Measurements from ENCODE around the gene EHD2. TPM values are rescaled to one million over a fixed set of nuclear protein-coding genes. Genes with fewer than 3 reads are reported as not detected.
"Not testable (repeated sequence)": the region's sequence is repeated elsewhere in the genome, so short reads cannot be mapped to it uniquely, and the experiment has no call there.

The EHD2 gene
- total RNA-seq, 1 experiment from 2014 or later = 0.11 TPM

GRCh38 chr19:47742634-47743033 is 29.4 kb downstream of the EHD2 start:
- BruUV-seq (replicated peaks) = TSS peak; percentile 81
- ATAC-seq (no peak), DNase-seq (no peak)
- H3K27me3 ChIP-seq (ENCODE audit: low read length) = no peaks in the 10 kb centered on the region
- intact Hi-C loops (cut with micrococcal nuclease) = loop anchor here (2.0 kb wide), 3 partner anchors 14 to 144 kb away; no protein-coding TSS in a partner anchor
- H3K9me2 ChIP-seq (replicated peaks; ENCODE audit: low read length) = no peaks in the 10 kb centered on the region
- H3K4me3 ChIP-seq (ENCODE audit: low read length) = peak overlapping the region; percentile 39; the same call in 1 of the 2 replicates
- H3K36me3 ChIP-seq (ENCODE audit: low read depth, low read length) = no peaks in the 10 kb centered on the region
- no peak for TF ChIP-seq EZH2phosphoT487 (IDR thresholded peaks at IDR 0.05; ENCODE audit: borderline replicate concordance, low read length)
- no peak for TF ChIP-seq CTCF (conservative IDR thresholded peaks at IDR 0.05; ENCODE audit: low read depth, low read length)
- no peak for TF ChIP-seq EZH2 (IDR thresholded peaks at IDR 0.05; ENCODE audit: low read length, unreplicated experiment)
- peak overlapping the region; percentile 65 for H2AFZ ChIP-seq (ENCODE audit: low read length)
- peaks cover 23% of the 10 kb centered on the region for H3K4me1 ChIP-seq (ENCODE audit: insufficient read depth, low read length)
- H4K20me1 ChIP-seq (ENCODE audit: low read length) = no peaks in the 10 kb centered on the region; the same call in 1 of the 2 replicates
- peak overlapping the region; percentile 86 for H3K9ac ChIP-seq (ENCODE audit: low read length)
- H3K79me2 ChIP-seq (ENCODE audit: low read length) = peaks cover 19% of the 10 kb centered on the region
- ChIA-PET CTCF (interaction anchor here (0.5 to 0.7 kb wide), 3 partner anchors 19 to 41 kb away, joined by 4 to 8 read pairs (median 7); partner anchors contain the start of gene EHD2), POLR2A (ENCODE audit: unreplicated experiment) (no interaction called here)
- H3K4me2 ChIP-seq (ENCODE audit: low read length) = peak overlapping the region; percentile 80
- H3F3A ChIP-seq (ENCODE audit: low read length, unreplicated experiment) = no peaks in the 10 kb centered on the region
- no peaks in the 10 kb centered on the region for H3K9me3 ChIP-seq (ENCODE audit: low read length)
- H3K27ac ChIP-seq (ENCODE audit: low read length) = peak overlapping the region; percentile 95

GRCh38 chr19:47745010-47745901 is 32.0 kb downstream of the EHD2 start, which contains the start of gene NOP53:
Gene NOP53, plus strand, starts transcription at chr19:47745546. Its CDS starts 14 bp downstream, at chr19:47745560.
- peaks cover 6% of the 10 kb centered on the region; the same call in 1 of the 2 replicates for H3K36me3 ChIP-seq (ENCODE audit: low read depth, low read length)
- peak within 1 kb of the TSS; percentile 74 for H3K4me2 ChIP-seq (ENCODE audit: low read length)
- TF ChIP-seq CTCF (conservative IDR thresholded peaks at IDR 0.05; ENCODE audit: low read depth, low read length) (no peak), EZH2 (IDR thresholded peaks at IDR 0.05; ENCODE audit: low read length, unreplicated experiment) (no peak), EZH2phosphoT487 (IDR thresholded peaks at IDR 0.05; ENCODE audit: borderline replicate concordance, low read length) (no peak)
- H4K20me1 ChIP-seq (ENCODE audit: low read length) = peaks cover 9% of the 10 kb centered on the region; the same call in 1 of the 2 replicates
- peak; percentile 52 for ATAC-seq
- H3K9me3 ChIP-seq (ENCODE audit: low read length) = no peaks in the 10 kb centered on the region
- ChIA-PET CTCF (no interaction called here), POLR2A (ENCODE audit: unreplicated experiment) (no interaction called here)
- H3K27me3 ChIP-seq (ENCODE audit: low read length) = no peaks in the 10 kb centered on the region
- peak within 1 kb of the TSS; percentile 88 for H3K4me3 ChIP-seq (ENCODE audit: low read length)
- H3K4me1 ChIP-seq (ENCODE audit: insufficient read depth, low read length) = peaks cover 23% of the 10 kb centered on the region
- H3K9me2 ChIP-seq (replicated peaks; ENCODE audit: low read length) = no peaks in the 10 kb centered on the region
- intact Hi-C loops (cut with micrococcal nuclease) = no loop called here
- peak; percentile 94 for DNase-seq
- TSS peak; percentile 36 for BruUV-seq (replicated peaks)
- peak within 1 kb of the TSS; percentile 79 for H2AFZ ChIP-seq (ENCODE audit: low read length)
- no peaks in the 10 kb centered on the region for H3F3A ChIP-seq (ENCODE audit: low read length, unreplicated experiment)
- peak within 1 kb of the TSS; percentile 94 for H3K9ac ChIP-seq (ENCODE audit: low read length)
- H3K79me2 ChIP-seq (ENCODE audit: low read length) = peaks cover 38% of the 10 kb centered on the region
- H3K27ac ChIP-seq (ENCODE audit: low read length) = peak within 1 kb of the TSS; percentile 75

GRCh38 chr19:47746129-47746528 is 32.9 kb downstream of the EHD2 start:
- H3K27ac ChIP-seq (ENCODE audit: low read length); H3K27me3 ChIP-seq (ENCODE audit: low read length); H4K20me1 ChIP-seq (ENCODE audit: low read length); H2AFZ ChIP-seq (ENCODE audit: low read length); H3K9me3 ChIP-seq (ENCODE audit: low read length); POLR2A ChIA-PET (ENCODE audit: unreplicated experiment); CTCF ChIA-PET; H3K9me2 ChIP-seq (replicated peaks; ENCODE audit: low read length); H3F3A ChIP-seq (ENCODE audit: low read length, unreplicated experiment); DNase-seq; H3K36me3 ChIP-seq (ENCODE audit: low read depth, low read length); intact Hi-C loops (cut with micrococcal nuclease); ATAC-seq: not testable (repeated sequence)
- BruUV-seq (replicated peaks) = TSS peak; percentile 60
- Histone ChIP-seq H3K9ac (ENCODE audit: low read length) (peak overlapping the region; percentile 94), H3K4me2 (ENCODE audit: low read length) (peak overlapping the region; percentile 74), H3K4me3 (ENCODE audit: low read length) (peak overlapping the region; percentile 88), H3K4me1 (ENCODE audit: insufficient read depth, low read length) (peaks cover 23% of the 10 kb centered on the region), H3K79me2 (ENCODE audit: low read length) (peaks cover 38% of the 10 kb centered on the region)
